GM12878 (cell line): Measurements from ENCODE around the gene MTHFD1L.

ENCODE experiments used
- EZH2 ChIP-seq: IDR thresholded peaks from 2 replicates; pipeline ENCODE4 v1.6.1; 2012; ENCODE audit warnings: low read depth, mild to moderate bottlenecking, control low read depth, inconsistent platforms, low read length, borderline replicate concordance; ENCODE audit not compliant: control insufficient read depth
- MEF2A ChIP-seq: IDR thresholded peaks from 2 replicates; pipeline ENCODE4 v1.6.1; 2011; ENCODE audit warnings: low read depth, mild to moderate bottlenecking, low read length, moderate library complexity; ENCODE audit not compliant: insufficient read depth
- POLR2A ChIP-seq: IDR thresholded peaks from 2 replicates; pipeline ENCODE4 v1.6.1; 2011; ENCODE audit warnings: low read depth, mild to moderate bottlenecking, low read length
- RELA ChIP-seq: fragments of 450-650 bp; IDR thresholded peaks from 2 replicates; pipeline ENCODE4 v1.8.0; 2014; ENCODE audit warnings: borderline replicate concordance; ENCODE audit not compliant: partially characterized antibody
- TARDBP ChIP-seq: IDR thresholded peaks from 2 replicates; pipeline ENCODE4 v1.6.1; 2016; ENCODE audit warnings: borderline replicate concordance
- TF ChIP-seq, protein P1 (sequence below), 3 experiments: IDR thresholded peaks in 2 of 3; conservative IDR thresholded peaks in 1 of 3; 2 replicates each; pipeline ENCODE4 v1.5.1; 2011; ENCODE audit warnings: low read depth in 3 of 3, low read length in 3 of 3, mild to moderate bottlenecking in 3 of 3, control low read depth in 2 of 3, moderate library complexity in 2 of 3, inconsistent platforms in 1 of 3, mixed read lengths in 1 of 3; ENCODE audit not compliant: control insufficient read depth in 2 of 3, insufficient read depth in 1 of 3; ENCODE audit errors: extremely low read depth in 1 of 3
- TF ChIP-seq, protein P2 (sequence below): IDR thresholded peaks from 2 replicates; pipeline ENCODE4 v1.6.1; 2012; ENCODE audit warnings: low read depth, low read length, improper control_type of control experiment

DNA sequence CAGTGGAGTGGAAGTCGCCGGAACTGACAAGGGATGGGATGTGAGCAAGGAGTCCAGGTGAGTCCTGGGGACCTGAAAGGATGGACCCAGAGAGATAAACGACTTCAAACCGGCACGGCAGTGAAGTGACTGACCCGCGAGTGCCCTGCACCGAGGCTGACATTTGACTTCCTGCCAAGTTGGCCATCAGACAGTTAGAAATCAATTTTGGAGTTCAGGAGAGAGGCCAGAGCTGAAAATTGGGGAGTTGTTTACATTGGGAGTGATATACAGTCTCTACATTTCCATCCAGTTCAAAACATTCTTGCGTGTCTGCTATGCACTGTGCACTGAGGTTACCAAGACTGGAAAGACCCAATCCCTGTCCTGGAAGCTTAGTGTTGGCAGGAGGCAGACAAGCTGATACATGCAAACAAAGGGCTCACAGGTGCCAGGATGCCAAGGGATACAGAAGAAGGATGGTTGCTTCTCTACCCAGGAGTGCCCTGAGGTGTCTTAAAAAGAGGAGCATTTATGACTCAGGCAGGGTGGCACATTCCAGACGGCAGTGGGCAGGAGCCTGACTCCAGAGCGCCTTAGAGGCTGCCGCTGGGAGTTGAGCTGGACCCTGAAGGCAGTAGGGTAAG lies 186.6 kb downstream of the MTHFD1L start:
- TF ChIP-seq MEF2A (no peak), TARDBP (no peak), EZH2 (no peak), RELA (no peak), POLR2A (no peak)
- TF ChIP-seq, protein P1, sequence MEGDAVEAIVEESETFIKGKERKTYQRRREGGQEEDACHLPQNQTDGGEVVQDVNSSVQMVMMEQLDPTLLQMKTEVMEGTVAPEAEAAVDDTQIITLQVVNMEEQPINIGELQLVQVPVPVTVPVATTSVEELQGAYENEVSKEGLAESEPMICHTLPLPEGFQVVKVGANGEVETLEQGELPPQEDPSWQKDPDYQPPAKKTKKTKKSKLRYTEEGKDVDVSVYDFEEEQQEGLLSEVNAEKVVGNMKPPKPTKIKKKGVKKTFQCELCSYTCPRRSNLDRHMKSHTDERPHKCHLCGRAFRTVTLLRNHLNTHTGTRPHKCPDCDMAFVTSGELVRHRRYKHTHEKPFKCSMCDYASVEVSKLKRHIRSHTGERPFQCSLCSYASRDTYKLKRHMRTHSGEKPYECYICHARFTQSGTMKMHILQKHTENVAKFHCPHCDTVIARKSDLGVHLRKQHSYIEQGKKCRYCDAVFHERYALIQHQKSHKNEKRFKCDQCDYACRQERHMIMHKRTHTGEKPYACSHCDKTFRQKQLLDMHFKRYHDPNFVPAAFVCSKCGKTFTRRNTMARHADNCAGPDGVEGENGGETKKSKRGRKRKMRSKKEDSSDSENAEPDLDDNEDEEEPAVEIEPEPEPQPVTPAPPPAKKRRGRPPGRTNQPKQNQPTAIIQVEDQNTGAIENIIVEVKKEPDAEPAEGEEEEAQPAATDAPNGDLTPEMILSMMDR (IDR thresholded peaks at IDR 0.05 in 2 of 3, conservative IDR thresholded peaks at IDR 0.05 in 1 of 3; ENCODE audit: control insufficient read depth in 2 of 3, extremely low read depth in 1 of 3, insufficient read depth in 1 of 3, low read depth in 3 of 3, low read length in 3 of 3): no peak
- TF ChIP-seq, protein P2, sequence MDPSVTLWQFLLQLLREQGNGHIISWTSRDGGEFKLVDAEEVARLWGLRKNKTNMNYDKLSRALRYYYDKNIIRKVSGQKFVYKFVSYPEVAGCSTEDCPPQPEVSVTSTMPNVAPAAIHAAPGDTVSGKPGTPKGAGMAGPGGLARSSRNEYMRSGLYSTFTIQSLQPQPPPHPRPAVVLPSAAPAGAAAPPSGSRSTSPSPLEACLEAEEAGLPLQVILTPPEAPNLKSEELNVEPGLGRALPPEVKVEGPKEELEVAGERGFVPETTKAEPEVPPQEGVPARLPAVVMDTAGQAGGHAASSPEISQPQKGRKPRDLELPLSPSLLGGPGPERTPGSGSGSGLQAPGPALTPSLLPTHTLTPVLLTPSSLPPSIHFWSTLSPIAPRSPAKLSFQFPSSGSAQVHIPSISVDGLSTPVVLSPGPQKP: no peak
